Urinary bladder (tissue), 4 donors: Measurements from ENCODE around the gene PDLIM1. TPM values are rescaled to one million over a fixed set of nuclear protein-coding genes. Genes with fewer than 3 reads are reported as not detected.

Source experiments
- DNase-seq: peaks from one replicate; pipeline ENCODE4 v3.0.0-alpha.2; 2015; ENCODE audit errors: extremely low spot score
- H3K27ac ChIP-seq: one replicate; pipeline ENCODE4 v1.5.1; 2013; ENCODE audit warnings: low read depth, mild to moderate bottlenecking, moderate library complexity
- H3K36me3 ChIP-seq: one replicate; pipeline ENCODE4 v1.6.1; 2013; ENCODE audit warnings: mild to moderate bottlenecking, moderate library complexity; ENCODE audit not compliant: insufficient read depth
- H3K4me1 ChIP-seq: one replicate; pipeline ENCODE4 v1.6.1; 2013; ENCODE audit warnings: mild to moderate bottlenecking, moderate library complexity; ENCODE audit not compliant: insufficient read depth
- H3K4me3 ChIP-seq: one replicate; pipeline ENCODE4 v1.5.1; 2013; ENCODE audit warnings: low read depth, low read length
- WGBS: extraction: QIAGEN DNeasy Blood & Tissue Kit; methylation state at CpG from one replicate; pipeline ENCODE4 v1.1.7; 2013; 5-methylcytosine and 5-hydroxymethylcytosine counted together
- polyA plus RNA-seq: library from polyadenylated mRNA; stranded (reverse); fragments of 200-250 nt; gene quantifications from one replicate; pipeline ENCODE4 v1.2.3, GENCODE V29; 2013
- total RNA-seq: library from RNA; depleted of rRNA; stranded (reverse); fragments of >200 nt; gene quantifications from one replicate; pipeline ENCODE4 v1.2.3, GENCODE V29; 2014
- donor health status: healthy with polysubstance abuse.
- donor health status: healthy.

The PDLIM1 gene
- total and polyA plus RNA-seq, 2 donors = 24.4 to 217 TPM

DNA sequence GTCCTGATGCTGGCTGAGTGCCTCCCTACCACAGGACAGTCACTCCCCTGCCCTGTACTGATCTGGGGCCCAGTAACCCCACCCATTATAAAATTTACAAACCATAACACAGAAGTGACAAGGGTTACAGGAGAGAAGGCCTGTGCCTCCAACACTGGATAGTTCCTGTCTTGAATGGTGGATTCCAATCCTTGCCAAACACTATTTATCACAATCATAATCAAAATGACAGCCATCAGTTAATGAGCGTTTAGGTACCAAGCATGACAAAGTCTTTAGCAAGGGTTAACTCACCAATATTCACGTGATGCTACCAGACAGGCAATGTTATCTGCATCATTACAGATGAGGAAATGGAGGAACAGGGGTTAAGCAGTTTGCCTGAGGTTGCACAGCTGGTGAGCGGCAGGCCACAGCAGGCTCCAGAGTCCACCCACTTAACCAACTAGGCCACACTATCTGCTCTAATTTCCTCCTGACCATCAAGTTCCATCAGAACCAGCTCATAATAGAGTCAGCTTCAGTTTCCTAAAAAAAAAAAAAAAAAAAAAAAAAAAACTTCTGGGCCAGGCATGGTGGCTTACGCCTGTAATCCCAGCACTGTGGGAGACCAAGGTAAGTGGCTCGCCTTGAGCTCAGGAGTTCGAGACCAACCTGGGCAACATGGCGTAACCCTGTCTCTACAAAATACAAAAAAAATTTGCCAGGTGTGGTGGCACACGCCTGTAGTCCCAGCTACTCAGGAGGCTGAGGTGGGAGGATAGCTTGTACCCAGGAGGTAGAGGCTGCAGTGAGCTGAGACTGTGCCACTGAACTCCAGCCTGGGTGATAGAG, 14.2 kb downstream of the PDLIM1 start:
- no peak overlapping the region for H3K4me3 ChIP-seq
- H3K27ac ChIP-seq = peak overlapping the region; percentile 71
- peaks cover 4% of the 10 kb centered on the region for H3K4me1 ChIP-seq
- DNase-seq = no peak
- H3K36me3 ChIP-seq = no peaks in the 10 kb centered on the region
- 84% methylated on average over 8 of the region's 8 CpGs for WGBS

DNA sequence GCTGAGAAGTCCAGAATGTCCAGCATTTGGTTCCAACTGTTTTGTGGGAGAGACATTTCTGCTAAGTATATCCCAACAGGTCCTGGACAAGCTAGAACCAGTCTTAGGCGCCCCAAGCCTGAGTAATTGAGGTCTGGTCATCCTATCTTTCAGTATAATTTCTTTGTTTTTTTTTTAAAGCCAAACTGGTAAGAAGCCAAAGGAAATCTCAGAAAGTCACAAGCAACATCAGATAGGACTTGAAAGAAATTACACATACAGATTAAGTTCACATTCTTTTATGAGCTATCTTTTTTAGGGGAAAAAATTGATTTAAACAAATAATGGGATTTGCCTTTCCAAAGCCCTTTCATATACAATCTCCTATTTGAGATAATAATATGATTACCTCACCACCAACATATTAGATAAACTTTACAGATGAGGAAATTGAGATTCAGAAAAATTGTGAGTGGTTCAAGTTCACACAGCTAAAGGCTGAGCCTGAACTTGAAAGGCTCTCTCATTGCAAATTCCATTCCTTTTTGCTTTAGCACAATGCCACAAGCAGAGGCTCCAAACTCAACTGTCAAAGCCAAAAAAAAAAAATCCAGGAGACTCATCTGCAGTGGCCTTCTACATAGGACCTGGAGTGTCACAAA, 15.0 kb downstream of the PDLIM1 start:
- Histone ChIP-seq H3K27ac (peak overlapping the region; percentile 71), H3K36me3 (no peaks in the 10 kb centered on the region), H3K4me3 (no peak overlapping the region), H3K4me1 (peaks cover 2% of the 10 kb centered on the region)
- 41% methylated on average over 1 of the region's 1 CpG for WGBS
- DNase-seq = no peak

DNA sequence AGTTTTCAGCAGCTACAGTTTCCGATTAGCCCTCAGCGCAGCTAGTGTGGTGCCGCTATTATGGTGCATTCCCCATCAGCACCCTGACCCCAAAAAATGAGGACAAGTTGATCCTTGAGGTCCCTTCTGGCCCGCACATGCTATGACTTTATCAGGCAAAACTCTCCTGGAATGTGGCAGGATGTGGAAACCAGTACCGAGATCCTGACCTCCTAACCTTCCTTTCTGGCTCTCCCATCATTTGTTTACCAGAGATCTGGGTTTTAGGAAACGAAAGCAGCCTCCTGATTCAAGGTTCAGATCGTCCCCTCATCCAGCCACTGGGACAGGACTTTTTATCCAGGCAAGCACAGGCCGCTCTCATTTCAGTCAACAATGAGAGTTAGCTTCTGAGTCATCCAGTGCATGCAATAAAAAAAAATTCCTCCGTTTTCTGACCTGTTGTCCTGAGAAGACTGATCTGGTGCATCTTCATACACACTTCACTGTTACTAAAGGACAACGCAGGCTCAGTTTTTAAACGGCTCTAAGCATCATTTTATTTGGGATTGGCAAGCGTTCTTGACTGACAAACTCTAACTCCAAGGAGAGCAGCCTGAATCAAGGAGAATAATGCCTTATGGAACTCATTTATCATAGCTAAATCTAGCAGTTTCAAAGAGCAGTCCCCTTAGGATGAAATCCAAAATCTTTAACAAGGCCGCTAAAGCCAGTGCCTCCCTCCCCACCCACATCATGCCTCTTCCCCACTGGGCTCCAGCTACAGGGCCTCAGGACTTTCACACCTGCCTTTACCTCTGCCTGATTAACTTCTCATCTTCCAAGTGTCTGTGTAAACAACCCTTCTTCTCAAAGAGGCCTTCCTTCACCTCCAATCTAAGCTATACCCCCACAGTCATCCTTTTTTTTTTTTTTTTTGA, 17.1 kb downstream of the PDLIM1 start:
- WGBS = 29% methylated on average over 13 of the region's 13 CpGs
- DNase-seq = no peak
- no peak overlapping the region for H3K4me3 ChIP-seq

DNA sequence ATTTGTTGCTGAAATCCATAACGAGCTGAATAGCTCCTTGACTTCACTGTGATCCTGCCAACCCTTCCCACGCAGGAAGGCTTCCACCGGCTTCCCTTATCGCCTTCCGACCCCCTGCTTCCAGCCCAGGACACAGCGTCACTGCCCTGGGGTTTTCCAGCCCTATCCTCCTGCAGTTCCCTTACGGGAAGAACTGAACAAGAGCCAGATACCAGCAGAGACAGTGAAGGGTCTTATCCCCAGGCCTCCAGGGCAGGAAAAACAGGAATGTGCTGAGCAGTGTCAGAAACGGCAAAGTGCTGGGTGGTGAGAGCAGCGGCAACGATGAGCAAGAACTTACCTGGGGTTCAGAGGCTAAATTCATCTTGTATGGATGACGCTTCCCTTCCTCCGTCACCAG, 22.4 kb downstream of the PDLIM1 start:
- DNase-seq = no peak
- WGBS = 45% methylated on average over 12 of the region's 12 CpGs
- no peaks in the 10 kb centered on the region for H3K36me3 ChIP-seq
- no peaks in the 10 kb centered on the region for H3K4me1 ChIP-seq
- no peak overlapping the region for H3K4me3 ChIP-seq
- no peak overlapping the region for H3K27ac ChIP-seq

More for the DNA sequence above, 17.1 kb downstream of the PDLIM1 start:
- Histone ChIP-seq H3K27ac (peak overlapping the region; percentile 95), H3K36me3 (no peaks in the 10 kb centered on the region), H3K4me1 (peaks cover 2% of the 10 kb centered on the region)

DNA sequence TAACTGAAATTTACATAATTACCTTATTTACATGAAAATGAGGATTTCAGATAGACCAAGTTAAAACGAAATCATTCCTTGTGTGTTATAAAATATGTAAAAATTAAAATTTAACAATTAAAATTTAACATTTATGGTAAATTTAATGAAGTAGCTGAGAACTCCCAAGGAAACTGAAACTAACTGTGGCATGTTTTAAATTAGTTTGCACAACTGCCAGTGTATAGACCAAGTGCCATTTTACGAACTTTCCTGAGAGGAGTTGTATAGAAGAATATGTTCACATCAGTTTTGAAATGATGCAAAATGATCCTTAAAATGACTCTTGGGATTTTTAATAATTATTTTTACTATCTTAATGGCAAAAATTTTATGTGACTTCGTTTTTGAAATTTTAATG, 23.6 kb downstream of the PDLIM1 start:
- Histone ChIP-seq H3K4me1 (no peaks in the 10 kb centered on the region), H3K27ac (no peak overlapping the region), H3K36me3 (no peaks in the 10 kb centered on the region), H3K4me3 (no peak overlapping the region)
- no peak for DNase-seq
- 93% methylated on average over 3 of the region's 3 CpGs for WGBS

DNA sequence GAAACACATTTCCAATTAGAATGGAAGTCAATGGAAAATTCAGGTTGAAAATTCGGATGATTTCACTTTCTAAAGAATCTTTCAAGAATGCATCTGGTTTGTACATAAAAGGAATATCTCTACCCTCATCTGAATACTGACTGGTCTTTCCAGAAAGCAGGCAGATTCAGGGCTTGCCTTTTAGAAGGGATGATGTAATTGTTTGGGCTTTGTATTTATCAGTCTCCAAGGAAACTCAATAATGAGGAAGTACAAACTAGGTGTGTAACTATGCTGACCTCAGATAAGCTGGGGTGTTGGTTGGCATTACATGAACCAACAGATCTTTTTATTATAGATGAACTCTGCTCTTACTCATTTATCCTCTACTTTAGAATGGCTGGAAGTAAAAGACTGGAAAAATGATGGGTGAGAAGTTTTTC, 24.1 kb downstream of the PDLIM1 start:
- peak; percentile 82 for DNase-seq

DNA sequence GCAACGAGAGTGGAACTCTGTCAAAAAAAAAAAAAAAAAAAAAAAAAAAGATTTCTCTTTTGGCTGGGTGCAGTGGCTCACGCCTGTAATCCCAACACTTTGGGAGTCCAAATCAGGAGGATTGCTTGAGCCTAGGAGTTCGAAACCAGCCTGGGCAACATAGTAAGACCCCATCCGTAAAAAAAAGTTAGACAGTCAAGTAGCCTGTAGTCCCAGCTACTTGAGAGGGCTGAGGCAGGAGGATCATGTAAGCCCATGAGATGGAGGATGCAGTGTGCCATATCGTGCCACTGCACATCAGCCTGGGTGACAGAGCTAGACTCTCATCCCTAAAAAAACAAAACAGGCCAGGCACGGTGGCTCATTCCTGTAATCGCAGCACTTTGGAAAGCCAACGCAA, 25.2 kb downstream of the PDLIM1 start:
- WGBS = 97% methylated on average over 8 of the region's 8 CpGs
- no peak for DNase-seq
- Histone ChIP-seq H3K4me1 (no peaks in the 10 kb centered on the region), H3K4me3 (no peak overlapping the region), H3K36me3 (no peaks in the 10 kb centered on the region), H3K27ac (no peak overlapping the region)

More for the DNA sequence above, 24.1 kb downstream of the PDLIM1 start:
- WGBS = 17% methylated on average over 1 of the region's 1 CpG
- Histone ChIP-seq H3K36me3 (no peaks in the 10 kb centered on the region), H3K4me3 (no peak overlapping the region), H3K4me1 (no peaks in the 10 kb centered on the region), H3K27ac (peak overlapping the region; percentile 67)

DNA sequence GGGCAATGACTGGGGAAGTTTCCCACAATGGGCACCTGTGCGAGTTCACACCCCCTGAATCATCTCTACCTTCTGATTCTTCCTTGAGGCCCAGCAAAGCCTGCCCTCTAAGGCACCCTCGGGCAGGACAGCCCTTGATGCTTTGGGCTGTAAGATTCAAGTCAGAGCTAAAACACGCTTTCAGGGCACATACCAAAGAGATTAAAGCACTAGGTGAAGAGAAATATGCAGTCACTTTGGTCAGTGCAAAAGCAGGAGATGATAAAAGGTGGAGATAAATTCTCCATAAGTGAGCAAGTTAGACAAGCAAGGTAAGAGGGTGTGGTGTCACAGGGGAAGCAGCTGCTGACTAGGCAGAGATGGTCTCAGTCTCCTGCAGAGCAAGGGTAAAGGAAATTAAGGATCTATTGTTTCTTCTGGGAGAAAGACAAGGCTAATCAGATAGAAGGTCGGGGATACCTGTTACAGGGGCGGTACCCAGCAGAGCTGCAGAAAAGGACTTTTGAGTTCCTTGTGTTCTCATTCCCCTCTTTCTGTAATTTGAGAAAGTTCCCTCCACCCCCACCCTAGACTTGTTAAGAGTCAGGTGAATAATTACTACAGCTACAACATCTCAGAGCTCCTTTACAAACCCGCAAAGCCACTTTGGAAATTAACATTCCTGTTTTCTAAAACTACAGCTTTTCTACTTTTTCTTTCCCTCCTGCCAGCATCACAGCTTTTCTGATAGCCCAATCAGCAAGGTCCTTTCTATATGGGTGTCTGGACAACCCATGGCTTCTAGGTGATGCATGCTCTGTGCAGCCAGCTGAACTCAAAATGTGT, 26.4 kb downstream of the PDLIM1 start:
- 75% methylated on average over 6 of the region's 6 CpGs for WGBS
- DNase-seq = no peak
- Histone ChIP-seq H3K4me3 (no peak overlapping the region), H3K36me3 (no peaks in the 10 kb centered on the region), H3K4me1 (no peaks in the 10 kb centered on the region), H3K27ac (peak overlapping the region; percentile 28)

DNA sequence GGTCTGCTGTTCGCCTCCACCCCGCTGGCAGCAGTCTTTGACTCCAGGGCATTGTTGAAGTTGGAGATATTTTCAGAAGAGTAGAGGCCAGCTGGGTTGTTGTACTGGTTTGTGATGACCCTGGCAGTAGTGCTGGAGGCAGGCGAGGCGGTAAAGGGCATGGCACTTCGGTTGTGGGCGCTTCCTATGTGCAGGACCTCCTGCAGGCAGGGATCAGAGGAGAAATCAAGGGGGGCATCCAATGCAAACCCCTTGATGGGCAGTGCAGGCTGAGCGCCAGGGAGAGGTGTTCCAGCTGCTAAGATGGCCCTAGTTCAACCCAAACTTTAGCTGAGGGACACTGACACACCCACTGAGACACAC, 27.0 kb downstream of the PDLIM1 start:
- H3K27ac ChIP-seq = peak overlapping the region; percentile 55
- H3K4me1 ChIP-seq = no peaks in the 10 kb centered on the region
- H3K36me3 ChIP-seq = no peaks in the 10 kb centered on the region
- WGBS = 79% methylated on average over 7 of the region's 7 CpGs
- no peak for DNase-seq
- no peak overlapping the region for H3K4me3 ChIP-seq

DNA sequence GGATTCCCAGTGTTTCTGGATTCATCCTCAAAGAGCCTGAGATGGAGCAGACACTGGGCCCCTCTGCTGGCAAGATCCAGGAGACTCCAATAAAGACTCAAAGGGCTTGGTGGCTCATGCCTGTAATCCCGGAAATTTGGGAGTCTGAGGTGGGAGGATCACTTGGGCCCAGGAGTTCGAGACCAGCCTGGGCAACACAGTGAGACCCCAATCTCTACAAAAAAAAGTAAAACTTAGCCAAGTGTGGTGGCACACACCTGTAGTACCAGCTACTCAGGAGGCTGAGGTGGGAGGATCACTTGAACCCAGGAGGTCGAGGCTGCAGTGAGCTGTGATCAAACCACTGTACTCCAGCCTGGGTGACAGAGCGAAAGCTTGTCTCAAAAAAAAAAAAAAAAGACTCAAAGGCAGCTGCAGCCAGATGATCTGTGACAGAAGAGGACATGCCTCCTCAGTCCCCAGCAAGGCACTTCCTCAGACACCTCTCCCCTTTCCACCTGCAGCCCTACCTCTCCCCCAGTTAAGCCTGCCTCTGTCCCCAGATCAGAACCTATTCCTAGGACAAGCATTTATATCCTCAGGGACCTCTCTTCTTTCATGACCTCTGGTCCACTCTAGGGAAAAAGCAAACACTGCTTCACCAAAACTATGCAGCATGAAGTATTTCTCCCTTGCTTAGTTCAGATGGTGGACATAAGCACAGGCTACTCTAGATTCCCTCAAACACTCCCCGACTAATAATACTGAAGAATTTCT, 27.9 kb downstream of the PDLIM1 start:
- H3K4me1 ChIP-seq = no peaks in the 10 kb centered on the region
- H3K36me3 ChIP-seq = no peaks in the 10 kb centered on the region
- WGBS = 71% methylated on average over 5 of the region's 5 CpGs

DNA sequence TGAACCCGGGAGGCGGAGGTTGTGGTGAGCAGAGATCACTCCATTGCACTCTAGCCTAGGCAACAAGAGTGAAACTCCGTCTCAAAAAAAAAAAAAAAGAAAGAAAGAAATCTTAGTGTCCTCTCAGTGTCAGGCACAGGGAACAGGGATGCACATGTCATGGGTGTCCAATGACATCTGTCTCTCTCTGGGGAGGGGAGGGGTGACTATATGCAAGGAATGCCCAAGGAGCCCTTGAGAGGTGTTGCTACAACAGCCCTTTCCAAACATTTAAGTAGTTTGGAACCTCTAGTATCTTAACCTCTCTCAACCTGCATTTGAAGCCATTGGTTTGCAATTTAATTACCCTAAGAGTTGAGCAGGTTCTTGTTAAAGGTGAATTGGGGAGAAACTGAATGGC, 28.9 kb downstream of the PDLIM1 start:
- no peak overlapping the region for H3K27ac ChIP-seq
- H3K36me3 ChIP-seq = peaks cover 2% of the 10 kb centered on the region
- H3K4me1 ChIP-seq = no peaks in the 10 kb centered on the region
- 96% methylated on average over 3 of the region's 3 CpGs for WGBS
- DNase-seq = no peak
- H3K4me3 ChIP-seq = no peak overlapping the region

More for the DNA sequence above, 27.9 kb downstream of the PDLIM1 start:
- H3K4me3 ChIP-seq = no peak overlapping the region
- peak overlapping the region; percentile 27 for H3K27ac ChIP-seq
- no peak for DNase-seq

DNA sequence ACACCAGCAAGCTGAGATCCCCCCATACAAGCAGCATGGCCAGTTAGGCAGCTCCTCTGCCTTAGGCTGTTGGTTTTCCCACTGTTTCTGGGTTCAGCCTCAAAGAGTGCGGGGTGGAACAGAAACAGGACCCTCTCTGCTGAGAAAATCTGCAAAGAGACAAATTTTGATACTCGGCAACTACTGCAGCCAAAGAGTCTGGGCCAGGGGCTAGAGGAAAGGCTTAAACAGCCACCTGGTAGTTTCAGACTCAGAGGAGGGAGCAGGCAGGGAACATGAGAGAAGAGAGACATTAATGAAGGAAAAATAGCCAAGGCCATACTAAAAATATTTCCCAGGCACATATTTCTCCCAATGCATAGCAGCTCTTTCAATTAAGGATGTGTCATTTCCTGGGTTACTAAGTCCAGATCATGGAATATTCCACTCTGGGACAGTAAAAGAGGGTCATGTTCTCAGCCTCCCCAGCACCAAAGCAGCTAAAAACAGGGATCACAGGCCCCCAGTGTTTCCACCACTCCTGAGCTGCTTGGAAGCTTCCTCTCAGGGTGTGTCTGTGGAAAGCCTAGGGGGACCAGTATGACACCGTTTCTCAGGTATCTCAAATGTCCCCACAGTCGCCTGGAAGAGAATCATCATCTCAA, 29.8 kb downstream of the PDLIM1 start:
- H3K4me3 ChIP-seq = no peak overlapping the region
- WGBS = 73% methylated on average over 4 of the region's 4 CpGs
- DNase-seq = no peak
- no peak overlapping the region for H3K27ac ChIP-seq
- no peaks in the 10 kb centered on the region for H3K4me1 ChIP-seq
- peaks cover 2% of the 10 kb centered on the region for H3K36me3 ChIP-seq
